Epithelial cell of esophagus (primary cell): ENCODE measurements around the gene KNTC1.
"Not testable (repeated sequence)": the region's sequence is repeated elsewhere in the genome, so short reads cannot be mapped to it uniquely, and the experiment has no call there.

Source experiments
- DNase-seq: peaks from one replicate; pipeline ENCODE4 v3.0.0; 2010; ENCODE audit warnings: low read depth
- H3K4me3 ChIP-seq: 2 replicates; pipeline ENCODE4 v1.5.1; 2011; ENCODE audit warnings: mild to moderate bottlenecking, low read length, control low read depth
- TF ChIP-seq, protein P1 (sequence below): IDR thresholded peaks from 2 replicates; pipeline ENCODE4 v1.5.1; 2011; ENCODE audit warnings: low read depth, mild to moderate bottlenecking, low read length, control low read depth, inconsistent platforms; ENCODE audit not compliant: insufficient read depth; ENCODE audit errors: missing control alignments

The KNTC1 gene

DNA sequence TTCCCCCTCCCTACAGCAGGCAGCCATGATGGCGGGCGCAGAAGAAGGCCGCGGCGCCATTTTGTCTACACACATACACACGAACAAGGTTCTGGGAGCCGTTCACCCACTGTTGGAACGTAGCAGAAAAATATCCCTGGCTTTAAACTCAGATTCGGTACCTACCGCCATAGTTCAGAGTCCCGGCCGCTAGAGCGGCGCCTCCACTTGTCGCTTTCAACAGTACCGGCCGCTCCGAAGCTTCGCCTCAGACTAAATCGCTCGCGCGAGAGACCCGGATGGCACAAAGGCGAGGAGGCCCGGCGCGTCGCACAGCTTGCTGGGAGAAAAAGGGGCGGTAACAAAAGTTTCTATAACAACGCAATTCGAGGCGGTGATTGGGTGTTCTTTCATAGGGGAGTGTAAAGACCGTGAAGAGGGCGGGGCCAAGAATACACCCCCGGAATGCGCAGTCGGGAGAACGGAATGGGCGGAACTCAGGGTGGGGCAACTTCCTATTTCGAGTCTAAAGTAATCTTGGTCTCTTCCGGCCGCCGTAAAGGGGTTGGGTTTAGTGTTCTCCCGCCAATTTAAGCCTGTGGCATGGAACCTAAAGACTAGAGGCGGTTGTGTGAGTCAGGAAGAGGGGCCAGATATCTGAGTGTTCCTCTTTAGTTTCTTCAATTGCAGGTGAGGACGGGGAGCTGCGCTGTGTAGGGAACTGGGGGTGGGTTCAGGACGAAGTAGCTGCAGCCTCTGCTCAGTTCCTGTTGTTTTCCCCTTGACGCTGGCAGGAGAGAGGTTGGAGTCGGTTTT, at the start of gene KNTC1, which contains the start of gene RSRC2:
KNTC1 (plus strand) TSS at position 567 of the 795 bp plus-strand sequence. CDS start 2,815 bp downstream, outside the sequence.
RSRC2 (minus strand) TSS at position 254 of the 795 bp plus-strand sequence; CDS start at position 171, 83 bp downstream.
- DNase-seq: peak; percentile 100
- TF ChIP-seq, protein P1, sequence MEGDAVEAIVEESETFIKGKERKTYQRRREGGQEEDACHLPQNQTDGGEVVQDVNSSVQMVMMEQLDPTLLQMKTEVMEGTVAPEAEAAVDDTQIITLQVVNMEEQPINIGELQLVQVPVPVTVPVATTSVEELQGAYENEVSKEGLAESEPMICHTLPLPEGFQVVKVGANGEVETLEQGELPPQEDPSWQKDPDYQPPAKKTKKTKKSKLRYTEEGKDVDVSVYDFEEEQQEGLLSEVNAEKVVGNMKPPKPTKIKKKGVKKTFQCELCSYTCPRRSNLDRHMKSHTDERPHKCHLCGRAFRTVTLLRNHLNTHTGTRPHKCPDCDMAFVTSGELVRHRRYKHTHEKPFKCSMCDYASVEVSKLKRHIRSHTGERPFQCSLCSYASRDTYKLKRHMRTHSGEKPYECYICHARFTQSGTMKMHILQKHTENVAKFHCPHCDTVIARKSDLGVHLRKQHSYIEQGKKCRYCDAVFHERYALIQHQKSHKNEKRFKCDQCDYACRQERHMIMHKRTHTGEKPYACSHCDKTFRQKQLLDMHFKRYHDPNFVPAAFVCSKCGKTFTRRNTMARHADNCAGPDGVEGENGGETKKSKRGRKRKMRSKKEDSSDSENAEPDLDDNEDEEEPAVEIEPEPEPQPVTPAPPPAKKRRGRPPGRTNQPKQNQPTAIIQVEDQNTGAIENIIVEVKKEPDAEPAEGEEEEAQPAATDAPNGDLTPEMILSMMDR: no peak

GRCh38 chr12:122480753-122481152, 46.3 kb upstream of the KNTC1 start:
- TF ChIP-seq, protein P1: no peak
- no peak overlapping the region for H3K4me3 ChIP-seq
- DNase-seq: no peak

More for the DNA sequence above, at the start of gene KNTC1, which contains the start of gene RSRC2:
- peak within 1 kb of the TSS; percentile 96 for H3K4me3 ChIP-seq

- no peak for DNase-seq
- TF ChIP-seq, protein P1: no peak
- H3K4me3 ChIP-seq: no peak overlapping the region
These were observed 45.2 kb upstream of the KNTC1 start for GRCh38 chr12:122481861-122482260.

- TF ChIP-seq, protein P1: no peak
- H3K4me3 ChIP-seq: no peak overlapping the region
- no peak for DNase-seq
These were observed 43.1 kb upstream of the KNTC1 start for GRCh38 chr12:122483969-122484368.

- not testable (repeated sequence) for DNase-seq, H3K4me3 ChIP-seq
These were observed 42.7 kb upstream of the KNTC1 start for GRCh38 chr12:122484385-122484784.

DNA sequence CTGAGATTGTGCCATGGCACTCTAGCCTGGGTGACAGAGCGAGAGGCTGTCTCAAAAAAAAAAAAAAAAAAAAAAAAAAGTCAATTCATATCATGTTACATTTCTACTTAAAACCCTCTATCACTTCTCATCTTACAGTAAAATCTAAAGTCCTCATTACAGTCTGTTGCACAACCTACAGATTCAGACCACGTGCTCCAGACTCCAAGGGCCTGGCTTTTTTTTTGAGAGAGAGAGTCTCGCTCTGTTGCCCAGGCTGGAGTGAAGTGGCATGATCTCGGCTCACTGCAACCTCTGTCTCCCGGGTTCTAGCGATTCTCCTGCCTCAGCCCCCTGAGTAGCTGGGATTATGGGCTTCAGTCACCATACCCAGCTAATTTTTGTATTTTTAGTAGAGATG, 40.7 kb upstream of the KNTC1 start:
- H3K4me3 ChIP-seq, DNase-seq: not testable (repeated sequence)

GRCh38 chr12:122486805-122487426, 40.1 kb upstream of the KNTC1 start:
- TF ChIP-seq, protein P1: no peak
- H3K4me3 ChIP-seq: no peak overlapping the region
- peak; percentile 31 for DNase-seq

DNA sequence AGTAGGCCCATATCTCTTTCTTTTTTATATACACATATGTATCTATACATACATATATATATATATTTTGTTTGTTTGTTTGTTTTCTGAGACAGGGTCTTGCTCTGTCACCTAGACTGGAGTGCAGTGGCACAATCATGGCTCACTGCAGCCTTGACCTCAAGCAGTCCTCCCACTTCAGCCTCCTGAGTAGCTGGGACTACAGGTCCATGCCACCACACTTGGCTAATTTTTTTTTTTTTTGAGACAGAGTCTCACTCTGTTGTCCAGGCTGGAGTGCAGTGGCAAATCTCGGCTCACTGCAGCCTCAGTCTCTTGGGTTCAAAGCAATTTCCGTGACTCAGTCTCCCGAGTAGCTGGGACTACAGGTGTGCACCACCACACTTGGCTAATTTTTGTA, 39.2 kb upstream of the KNTC1 start:
- DNase-seq, H3K4me3 ChIP-seq: not testable (repeated sequence)
